DOHH2 (cell line): ENCODE measurements around the gene ABCF3.
A peak's percentile ranks its signal among the peaks of the same experiment; 100 is the strongest.
"Not testable (repeated sequence)": the region's sequence is repeated elsewhere in the genome, so short reads cannot be mapped to it uniquely, and the experiment has no call there.

Source experiments
- H3F3A ChIP-seq: fragments of 200-600 bp; sonication (generic), shearing (Covaris generic); 2 replicates; pipeline ENCODE4 v1.6.0; 2016; ENCODE audit warnings: antibody characterized with exemption, mild to moderate bottlenecking; ENCODE audit not compliant: control insufficient read depth, insufficient read depth
- H3K27ac ChIP-seq: fragments of 200-600 bp; sonication (generic); 2 replicates; pipeline ENCODE4 v1.5.1; 2014; ENCODE audit warnings: low read depth, mild to moderate bottlenecking, low read length, moderate library complexity
- H3K27me3 ChIP-seq: fragments of 200-600 bp; sonication (generic); 2 replicates; pipeline ENCODE4 v1.6.1; 2014; ENCODE audit warnings: mild to moderate bottlenecking, low read length, mixed read lengths; ENCODE audit not compliant: control insufficient read depth
- H3K36me3 ChIP-seq: fragments of 200-600 bp; sonication (generic); 2 replicates; pipeline ENCODE4 v1.6.1; 2014; ENCODE audit warnings: mild to moderate bottlenecking, low read length, moderate library complexity, mixed read lengths; ENCODE audit not compliant: control insufficient read depth
- H3K4me1 ChIP-seq: fragments of 200-600 bp; sonication (generic); 2 replicates; pipeline ENCODE4 v1.6.1; 2014; ENCODE audit warnings: mild to moderate bottlenecking, low read length, mixed read lengths; ENCODE audit not compliant: control insufficient read depth
- H3K4me2 ChIP-seq: fragments of 200-600 bp; sonication (generic); 2 replicates; pipeline ENCODE4 v1.6.0; 2014; ENCODE audit warnings: mild to moderate bottlenecking, low read length, moderate library complexity
- H3K4me3 ChIP-seq: fragments of 200-600 bp; sonication (generic); 2 replicates; pipeline ENCODE4 v1.5.1; 2014; ENCODE audit warnings: mild to moderate bottlenecking, low read length, mixed read lengths
- H3K79me2 ChIP-seq: fragments of 200-600 bp; sonication (generic); 2 replicates; pipeline ENCODE4 v1.6.1; 2014; ENCODE audit warnings: mild to moderate bottlenecking, low read length, mixed read lengths; ENCODE audit not compliant: control insufficient read depth
- H3K9me2 ChIP-seq: fragments of 200-600 bp; sonication (generic); replicated peaks from 2 replicates; pipeline ENCODE4 v1.6.1; 2014; ENCODE audit warnings: mild to moderate bottlenecking, low read length, mixed read lengths; ENCODE audit not compliant: control insufficient read depth
- H3K9me3 ChIP-seq: fragments of 200-600 bp; sonication (generic); 2 replicates; pipeline ENCODE4 v1.6.1; 2014; ENCODE audit warnings: antibody characterized with exemption, low read length, mixed read lengths; ENCODE audit not compliant: control insufficient read depth, insufficient read depth
- H4K20me1 ChIP-seq: fragments of 200-600 bp; sonication (generic); 2 replicates; pipeline ENCODE4 v1.6.0; 2014; ENCODE audit warnings: low read depth, mild to moderate bottlenecking, antibody characterized with exemption, low read length, moderate library complexity; ENCODE audit not compliant: control insufficient read depth, insufficient read depth
- EZH2phosphoT487 ChIP-seq: fragments of 200-600 bp; sonication (generic); IDR thresholded peaks from 2 replicates; pipeline ENCODE4 v1.6.1; 2017; ENCODE audit warnings: borderline replicate concordance, mild to moderate bottlenecking, antibody characterized with exemption, low read length, moderate library complexity, mixed read lengths
- TF ChIP-seq, protein P1 (sequence below): fragments of 200-600 bp; sonication (generic); IDR thresholded peaks from one replicate; pipeline ENCODE4 v1.5.1; 2014; ENCODE audit warnings: antibody characterized with exemption, mild to moderate bottlenecking, low read depth, low read length; ENCODE audit not compliant: poor library complexity, severe bottlenecking

The ABCF3 gene

DNA sequence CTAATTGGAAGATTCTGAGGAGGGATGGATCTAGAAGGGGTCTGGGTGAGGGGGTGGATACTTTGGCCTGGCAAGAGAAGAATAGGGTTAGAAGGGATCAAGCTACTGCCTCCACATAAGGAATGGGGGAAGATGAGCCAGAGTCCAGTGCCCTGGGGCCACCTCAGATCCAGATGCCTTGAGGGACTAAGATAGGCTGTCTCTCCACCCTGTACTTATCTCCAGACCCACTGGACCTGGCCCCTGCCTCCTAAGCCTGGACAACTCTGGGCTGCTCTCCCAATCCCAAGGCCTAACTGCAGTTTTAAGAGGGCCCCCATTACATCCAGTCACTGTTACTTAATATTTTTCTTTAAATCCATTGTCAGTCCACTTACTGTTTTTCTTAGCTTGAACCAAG, 28.8 kb upstream of the ABCF3 start:
- Histone ChIP-seq H3K4me1 (peaks cover 35% of the 10 kb centered on the region), H3K36me3 (peaks cover 12% of the 10 kb centered on the region), H3K4me2 (peak overlapping the region; percentile 82), H3K27me3 (no peaks in the 10 kb centered on the region), H3F3A (peaks cover 12% of the 10 kb centered on the region), H3K4me3 (peak overlapping the region; percentile 99), H3K27ac (0 out of 2 replicates have a peak overlapping the region, but pooled peaks have one; percentile 53), H3K9me2 (no peaks in the 10 kb centered on the region), H3K79me2 (peaks cover 52% of the 10 kb centered on the region), H4K20me1 (0 out of 2 replicates have a peak, but pooled peaks cover 9% of the 10 kb centered on the region), H3K9me3 (no peaks in the 10 kb centered on the region)
- TF ChIP-seq, protein P1, sequence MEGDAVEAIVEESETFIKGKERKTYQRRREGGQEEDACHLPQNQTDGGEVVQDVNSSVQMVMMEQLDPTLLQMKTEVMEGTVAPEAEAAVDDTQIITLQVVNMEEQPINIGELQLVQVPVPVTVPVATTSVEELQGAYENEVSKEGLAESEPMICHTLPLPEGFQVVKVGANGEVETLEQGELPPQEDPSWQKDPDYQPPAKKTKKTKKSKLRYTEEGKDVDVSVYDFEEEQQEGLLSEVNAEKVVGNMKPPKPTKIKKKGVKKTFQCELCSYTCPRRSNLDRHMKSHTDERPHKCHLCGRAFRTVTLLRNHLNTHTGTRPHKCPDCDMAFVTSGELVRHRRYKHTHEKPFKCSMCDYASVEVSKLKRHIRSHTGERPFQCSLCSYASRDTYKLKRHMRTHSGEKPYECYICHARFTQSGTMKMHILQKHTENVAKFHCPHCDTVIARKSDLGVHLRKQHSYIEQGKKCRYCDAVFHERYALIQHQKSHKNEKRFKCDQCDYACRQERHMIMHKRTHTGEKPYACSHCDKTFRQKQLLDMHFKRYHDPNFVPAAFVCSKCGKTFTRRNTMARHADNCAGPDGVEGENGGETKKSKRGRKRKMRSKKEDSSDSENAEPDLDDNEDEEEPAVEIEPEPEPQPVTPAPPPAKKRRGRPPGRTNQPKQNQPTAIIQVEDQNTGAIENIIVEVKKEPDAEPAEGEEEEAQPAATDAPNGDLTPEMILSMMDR, result no peak
- no peak for TF ChIP-seq EZH2phosphoT487

- TF ChIP-seq, protein P1, result no peak
- TF ChIP-seq EZH2phosphoT487, result no peak
- Histone ChIP-seq H3K4me3 (no peak overlapping the region), H3K9me3 (no peaks in the 10 kb centered on the region), H3K27ac (no peak overlapping the region), H3F3A (peaks cover 9% of the 10 kb centered on the region), H3K36me3 (peaks cover 12% of the 10 kb centered on the region), H4K20me1 (0 out of 2 replicates have a peak, but pooled peaks cover 9% of the 10 kb centered on the region), H3K4me2 (no peak overlapping the region), H3K4me1 (peaks cover 35% of the 10 kb centered on the region), H3K9me2 (no peaks in the 10 kb centered on the region), H3K27me3 (no peaks in the 10 kb centered on the region), H3K79me2 (peaks cover 52% of the 10 kb centered on the region)
Measured at GRCh38 chr3:184158404-184158803, 27.6 kb upstream of the ABCF3 start.

GRCh38 chr3:184160456-184160855, 25.5 kb upstream of the ABCF3 start:
- peaks cover 27% of the 10 kb centered on the region for H3K4me1 ChIP-seq
- H3K9me2 ChIP-seq, result no peaks in the 10 kb centered on the region
- peaks cover 26% of the 10 kb centered on the region for H3K36me3 ChIP-seq
- no peak overlapping the region for H3K4me3 ChIP-seq
- no peaks in the 10 kb centered on the region for H3F3A ChIP-seq
- TF ChIP-seq EZH2phosphoT487, result no peak
- TF ChIP-seq, protein P1, result no peak
- no peaks in the 10 kb centered on the region for H3K9me3 ChIP-seq
- H3K79me2 ChIP-seq, result peaks cover 52% of the 10 kb centered on the region
- H3K4me2 ChIP-seq, result no peak overlapping the region
- H3K27ac ChIP-seq, result no peak overlapping the region
- 0 out of 2 replicates have a peak, but pooled peaks cover 9% of the 10 kb centered on the region for H4K20me1 ChIP-seq
- no peaks in the 10 kb centered on the region for H3K27me3 ChIP-seq

GRCh38 chr3:184162571-184163070, 23.4 kb upstream of the ABCF3 start:
- peaks cover 33% of the 10 kb centered on the region for H3K36me3 ChIP-seq
- not testable (repeated sequence) for H4K20me1 ChIP-seq, H3K27ac ChIP-seq, H3K4me2 ChIP-seq, H3K9me2 ChIP-seq, H3K9me3 ChIP-seq, H3K27me3 ChIP-seq, H3K4me3 ChIP-seq, H3F3A ChIP-seq
- peaks cover 17% of the 10 kb centered on the region for H3K4me1 ChIP-seq
- H3K79me2 ChIP-seq, result peaks cover 31% of the 10 kb centered on the region
